Calu3 (cell line): Measurements from ENCODE around the gene DYNLL1. TPM values are rescaled to one million over a fixed set of nuclear protein-coding genes. Genes with fewer than 3 reads are reported as not detected.

ENCODE experiments used
- BruUV-seq: library from RNA; stranded (reverse); fragments of 400-500 nt; replicated peaks from 2 replicates; lab custom pipeline; 2021; lab: Mats Ljungman, UMichigan
- CTCF ChIA-PET: fragments of 300-600 bp; sonication (Branson Sonifier 250); formaldehyde crosslinking; loops from one replicate; lab custom pipeline; 2022; ENCODE audit warnings: antibody characterized with exemption; lab: Charles Lee
- DNase-seq: peaks from one replicate; pipeline ENCODE4 v3.0.0; 2022
- H3K27ac Mint-ChIP-seq: one replicate; pipeline ENCODE4 v1.8.0; 2022; ENCODE audit warnings: mixed read lengths; ENCODE audit not compliant: unreplicated experiment
- H3K27me3 Mint-ChIP-seq: one replicate; pipeline ENCODE4 v1.8.0; 2022; ENCODE audit warnings: mixed read lengths; ENCODE audit not compliant: unreplicated experiment
- H3K36me3 Mint-ChIP-seq: one replicate; pipeline ENCODE4 v1.8.0; 2022; ENCODE audit warnings: mild to moderate bottlenecking, moderate library complexity, mixed read lengths; ENCODE audit not compliant: insufficient read depth, unreplicated experiment
- H3K4me1 Mint-ChIP-seq: one replicate; pipeline ENCODE4 v1.8.0; 2022; ENCODE audit warnings: mild to moderate bottlenecking, low read depth, mixed read lengths; ENCODE audit not compliant: unreplicated experiment
- H3K4me3 Mint-ChIP-seq: one replicate; pipeline ENCODE4 v1.8.0; 2022; ENCODE audit warnings: mild to moderate bottlenecking, low read depth, moderate library complexity, mixed read lengths; ENCODE audit not compliant: unreplicated experiment
- H3K9me3 Mint-ChIP-seq: one replicate; pipeline ENCODE4 v1.8.0; 2022; ENCODE audit warnings: low read depth, mixed read lengths; ENCODE audit not compliant: unreplicated experiment
- intact Hi-C: fragments of 100-400 bp; cut with micrococcal nuclease; formaldehyde crosslinking; loops from one replicate; pipeline ENCODE4 v1.10.0; 2022; ENCODE audit not compliant: unreplicated experiment
- total RNA-seq: library from RNA; stranded (reverse); gene quantifications from 2 replicates; pipeline ENCODE4 v1.2.3, GENCODE V29; 2022
- TF ChIP-seq, protein P1 (sequence below): fragments of 200-600 bp; IDR thresholded peaks from one replicate; pipeline ENCODE4 v1.8.0; 2022; ENCODE audit warnings: antibody characterized with exemption; ENCODE audit not compliant: unreplicated experiment

DYNLL1 gene
- total RNA-seq, 1 experiment from 2014 or later, result 419 TPM

DNA sequence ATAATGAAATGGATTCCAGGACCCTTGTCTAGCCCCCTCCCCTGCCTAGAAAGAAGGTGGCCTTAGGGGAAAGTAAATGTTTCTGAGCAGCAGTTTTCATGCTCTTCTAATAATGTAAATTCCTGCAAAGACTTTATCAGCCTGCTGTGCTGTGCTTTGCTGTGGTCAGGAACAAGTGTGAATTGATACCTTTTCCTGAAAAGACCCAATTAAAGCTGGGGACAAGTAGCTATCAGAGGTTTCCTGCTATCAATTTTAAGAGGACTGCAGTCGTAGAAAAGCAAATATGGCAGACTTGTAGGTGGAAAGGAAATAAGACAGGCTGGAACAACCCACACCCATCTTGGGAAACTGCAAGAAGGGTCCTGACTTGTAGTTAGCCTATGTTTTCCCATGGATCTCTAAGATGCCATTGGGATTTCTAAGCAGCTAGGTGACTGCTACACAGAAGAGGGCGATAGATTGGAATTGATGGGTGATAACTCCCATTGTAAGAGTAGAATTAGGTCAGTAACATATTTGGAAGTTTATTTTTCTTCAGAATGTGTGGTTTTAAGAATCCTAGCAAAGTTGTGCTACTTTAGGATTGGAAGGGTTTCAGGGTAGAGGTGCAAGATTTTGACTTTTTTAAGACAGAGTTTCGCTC is 3.1 kb downstream of the DYNLL1 start:
- TF ChIP-seq, protein P1, sequence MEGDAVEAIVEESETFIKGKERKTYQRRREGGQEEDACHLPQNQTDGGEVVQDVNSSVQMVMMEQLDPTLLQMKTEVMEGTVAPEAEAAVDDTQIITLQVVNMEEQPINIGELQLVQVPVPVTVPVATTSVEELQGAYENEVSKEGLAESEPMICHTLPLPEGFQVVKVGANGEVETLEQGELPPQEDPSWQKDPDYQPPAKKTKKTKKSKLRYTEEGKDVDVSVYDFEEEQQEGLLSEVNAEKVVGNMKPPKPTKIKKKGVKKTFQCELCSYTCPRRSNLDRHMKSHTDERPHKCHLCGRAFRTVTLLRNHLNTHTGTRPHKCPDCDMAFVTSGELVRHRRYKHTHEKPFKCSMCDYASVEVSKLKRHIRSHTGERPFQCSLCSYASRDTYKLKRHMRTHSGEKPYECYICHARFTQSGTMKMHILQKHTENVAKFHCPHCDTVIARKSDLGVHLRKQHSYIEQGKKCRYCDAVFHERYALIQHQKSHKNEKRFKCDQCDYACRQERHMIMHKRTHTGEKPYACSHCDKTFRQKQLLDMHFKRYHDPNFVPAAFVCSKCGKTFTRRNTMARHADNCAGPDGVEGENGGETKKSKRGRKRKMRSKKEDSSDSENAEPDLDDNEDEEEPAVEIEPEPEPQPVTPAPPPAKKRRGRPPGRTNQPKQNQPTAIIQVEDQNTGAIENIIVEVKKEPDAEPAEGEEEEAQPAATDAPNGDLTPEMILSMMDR, result no peak
- Mint-ChIP-seq H3K4me3 (no peak overlapping the region), H3K27me3 (no peaks in the 10 kb centered on the region), H3K27ac (no peak overlapping the region), H3K36me3 (peaks cover 79% of the 10 kb centered on the region), H3K4me1 (peaks cover 25% of the 10 kb centered on the region), H3K9me3 (no peaks in the 10 kb centered on the region)
- no TSS peak for BruUV-seq
- CTCF ChIA-PET, result interaction anchor here (1.2 kb wide), 1 partner anchor 30 kb away, joined by 4 read pairs; the partner anchor contains the start of gene COQ5
- intact Hi-C loops, result loop anchor here (5.0 kb wide), 1 partner anchor 38 kb away; no protein-coding TSS in a partner anchor
- no peak for DNase-seq

DNA sequence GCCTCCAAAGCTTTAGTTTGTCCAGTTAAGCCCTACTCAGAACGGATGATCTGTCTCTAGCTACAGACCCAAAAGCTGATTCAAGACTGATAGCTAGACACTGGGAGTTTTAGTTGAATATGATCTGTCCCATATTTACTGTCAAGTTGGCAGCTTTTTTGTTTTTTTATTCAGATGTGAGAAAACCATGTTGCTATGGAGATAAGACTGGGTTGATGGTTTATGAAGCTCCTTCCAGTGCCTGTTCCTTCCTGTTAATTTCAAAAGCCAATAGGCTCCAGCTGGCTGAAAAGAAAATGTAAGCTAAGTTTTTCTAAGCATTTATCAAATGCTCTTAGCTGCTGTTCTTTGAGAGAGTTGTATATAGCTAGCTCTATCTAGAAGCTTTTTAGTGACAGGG is 4.7 kb downstream of the DYNLL1 start:
- CTCF ChIA-PET, result interaction anchor here (0.7 kb wide), 1 partner anchor 63 kb away, joined by 3 read pairs; the partner anchor contains the start of gene COX6A1
- TF ChIP-seq, protein P1, result no peak
- H3K27ac Mint-ChIP-seq, result no peak overlapping the region
- no peak for DNase-seq
- H3K4me3 Mint-ChIP-seq, result no peak overlapping the region
- peaks cover 71% of the 10 kb centered on the region for H3K36me3 Mint-ChIP-seq
- intact Hi-C loops, result no loop called here
- BruUV-seq, result no TSS peak
- peaks cover 15% of the 10 kb centered on the region for H3K4me1 Mint-ChIP-seq
- no peaks in the 10 kb centered on the region for H3K27me3 Mint-ChIP-seq
- H3K9me3 Mint-ChIP-seq, result no peaks in the 10 kb centered on the region

DNA sequence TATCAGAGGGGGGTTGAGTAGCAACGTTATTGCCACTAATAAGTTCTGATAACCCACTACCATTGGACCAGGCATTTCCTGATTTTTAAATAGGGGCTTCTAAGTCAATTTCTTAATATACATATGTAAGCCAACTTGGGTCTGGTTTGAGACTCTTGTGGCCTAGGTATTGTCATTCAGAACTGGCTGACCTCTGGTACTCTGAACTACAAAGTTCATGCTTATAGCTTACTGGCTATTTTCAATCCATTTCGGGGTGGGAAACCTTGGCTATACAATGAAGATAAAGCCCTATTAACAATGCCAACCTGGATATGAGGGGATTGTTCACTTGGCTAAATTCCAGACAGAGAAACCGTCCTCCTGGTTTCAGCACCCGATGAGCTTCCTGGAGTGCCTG is 8.7 kb downstream of the DYNLL1 start:
- H3K4me3 Mint-ChIP-seq, result no peak overlapping the region
- BruUV-seq, result no TSS peak
- TF ChIP-seq, protein P1, result no peak
- no peak for DNase-seq
- CTCF ChIA-PET, result no interaction called here
- H3K27ac Mint-ChIP-seq, result no peak overlapping the region
- no peaks in the 10 kb centered on the region for H3K27me3 Mint-ChIP-seq
- peaks cover 39% of the 10 kb centered on the region for H3K36me3 Mint-ChIP-seq
- no peaks in the 10 kb centered on the region for H3K4me1 Mint-ChIP-seq
- intact Hi-C loops, result no loop called here
- H3K9me3 Mint-ChIP-seq, result no peaks in the 10 kb centered on the region

DNA sequence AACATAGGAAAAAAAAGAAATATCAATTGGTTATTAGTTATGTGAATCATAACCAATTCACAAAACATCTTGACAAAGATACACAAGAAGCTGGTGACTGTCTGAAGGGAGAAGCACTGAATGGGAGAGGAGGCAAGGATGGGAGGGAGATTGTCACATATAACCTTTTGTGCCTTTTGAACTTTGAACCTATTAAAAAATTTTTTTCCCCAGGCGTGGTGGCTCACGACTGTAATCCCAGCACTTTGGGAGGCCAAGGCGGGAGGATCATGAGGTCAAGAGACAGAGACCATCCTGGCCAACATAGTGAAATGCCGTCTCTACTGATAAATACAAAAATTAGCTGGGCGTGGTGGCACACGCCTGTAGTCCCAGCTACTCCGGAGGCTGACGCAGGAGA is 12.6 kb downstream of the DYNLL1 start:
- H3K4me3 Mint-ChIP-seq, result no peak overlapping the region
- no peaks in the 10 kb centered on the region for H3K27me3 Mint-ChIP-seq
- CTCF ChIA-PET, result no interaction called here
- H3K27ac Mint-ChIP-seq, result no peak overlapping the region
- intact Hi-C loops, result no loop called here
- TF ChIP-seq, protein P1, result no peak
- no peaks in the 10 kb centered on the region for H3K9me3 Mint-ChIP-seq
- DNase-seq, result no peak
- H3K4me1 Mint-ChIP-seq, result no peaks in the 10 kb centered on the region
- peaks cover 11% of the 10 kb centered on the region for H3K36me3 Mint-ChIP-seq
- no TSS peak for BruUV-seq
